ENCODE data around the gene FMR1. TPM values are rescaled to one million over a fixed set of nuclear protein-coding genes. Genes with fewer than 3 reads are reported as not detected.

FMR1 gene
- total and polyA plus RNA-seq, 2 donors (not counting 3 experiments of a cell fraction or from before 2014, with no cell fraction given): 8.8 to 36.4 TPM

DNA sequence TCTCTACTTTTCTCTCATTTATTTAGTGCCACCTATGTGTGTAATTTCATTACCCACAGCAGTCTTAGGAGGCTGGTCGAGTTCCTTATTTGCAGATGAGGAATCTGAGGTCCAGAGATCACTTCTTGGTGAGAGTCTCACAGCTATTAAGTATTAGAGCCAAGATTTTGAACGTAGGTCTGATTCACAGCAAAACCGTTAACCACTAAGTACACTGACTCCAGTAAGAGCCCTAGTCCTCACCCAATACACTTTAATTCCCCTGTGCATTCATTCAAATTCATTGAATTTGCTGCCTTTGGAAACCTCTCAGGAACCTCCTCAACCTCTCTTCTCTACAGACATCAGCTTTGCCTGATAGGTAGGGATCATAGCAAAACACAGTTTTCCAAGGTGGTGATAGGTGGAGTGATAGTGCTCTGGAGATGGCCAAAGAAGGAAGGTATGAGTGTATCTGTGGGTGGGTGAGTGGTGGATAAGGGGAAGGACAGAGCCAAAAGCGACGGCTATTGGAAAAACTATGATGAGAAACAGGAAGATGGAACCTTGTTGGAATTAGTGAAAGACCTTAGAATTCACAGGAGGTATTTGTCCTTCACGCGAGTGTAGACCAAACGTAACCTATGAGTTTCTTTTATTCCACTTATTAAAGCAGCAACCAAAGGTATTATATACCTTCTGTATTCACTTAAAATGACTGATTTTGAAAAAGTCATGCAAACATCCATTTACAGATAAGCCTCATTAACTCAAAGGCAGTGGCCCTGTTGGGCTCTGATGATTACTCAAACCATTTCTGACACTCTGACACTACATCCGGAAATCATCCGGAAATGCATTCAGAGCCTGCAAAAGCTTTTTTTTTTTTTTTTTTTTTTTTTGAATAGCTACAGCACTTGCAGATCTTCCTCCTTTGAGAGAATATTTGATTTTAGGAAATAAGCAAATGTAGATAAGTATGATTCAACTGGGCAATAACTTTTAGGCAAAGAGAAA lies 6.3 kb downstream of the FMR1 start:
- peak; percentile 20 for DNase-seq (ENCODE audit: low read depth, low spot score)
- intact Hi-C loops (cut with micrococcal nuclease): loop anchor here (10.0 kb wide), 1 partner anchor 1617 kb away; no protein-coding TSS in a partner anchor
- no peak overlapping the region for H3K4me2 ChIP-seq (ENCODE audit: insufficient read depth, low read length)
- H3K27ac ChIP-seq (ENCODE audit: insufficient read depth, low read depth, low read length): no peak overlapping the region
- peaks cover 22% of the 10 kb centered on the region for H3K4me1 ChIP-seq (ENCODE audit: control insufficient read depth, extremely low read depth, insufficient read depth, low read length)
- no TSS peak for BruUV-seq (replicated peaks)
- H3K9me1 ChIP-seq (replicated peaks; ENCODE audit: control insufficient read depth, extremely low read depth, insufficient read depth, low read length): no peaks in the 10 kb centered on the region
- no peaks in the 10 kb centered on the region for H3K36me3 ChIP-seq (ENCODE audit: control insufficient read depth in 2 of 2, extremely low read depth in 1 of 2, insufficient read depth in 2 of 2, low read length in 2 of 2)
- no peak for FAIRE-seq
- CTCF ChIA-PET: no interaction called here
- no peak overlapping the region for H2AFZ ChIP-seq (ENCODE audit: low read depth, low read length)
- H3K9ac ChIP-seq (replicated peaks; ENCODE audit: extremely low read depth, insufficient read depth, low read length): no peak overlapping the region
- no peaks in the 10 kb centered on the region for H3K27me3 ChIP-seq (ENCODE audit: control insufficient read depth in 2 of 2, insufficient read depth in 2 of 2, low read length in 2 of 2)
- H3K4me3 ChIP-seq (replicated peaks in 1 of 3; ENCODE audit: insufficient read depth in 1 of 3, low read depth in 1 of 3, low read length in 3 of 3): no peak overlapping the region
- dilution Hi-C loops (cut with MboI; ENCODE audit: extremely low pct_ligation_motif_present, low sequenced_read_pairs): no loop called here
- peaks cover 5% of the 10 kb centered on the region for H4K20me1 ChIP-seq (replicated peaks; ENCODE audit: control insufficient read depth, extremely low read depth, insufficient read depth, low read length)
- no peaks in the 10 kb centered on the region for H3K9me3 ChIP-seq (replicated peaks; ENCODE audit: control insufficient read depth, insufficient read depth, low read length)
- H3K79me2 ChIP-seq (ENCODE audit: control insufficient read depth, insufficient read depth, low read length): peaks cover 70% of the 10 kb centered on the region
- no peak for TF ChIP-seq FOS (IDR thresholded peaks at IDR 0.05; ENCODE audit: borderline replicate concordance, insufficient read depth, low read length)
- TF ChIP-seq GATA2 (IDR thresholded peaks at IDR 0.05; ENCODE audit: insufficient read depth, insufficient read length, low read depth, low read length): no peak
- TF ChIP-seq POLR2AphosphoS5 (IDR thresholded peaks at IDR 0.05; ENCODE audit: insufficient read depth, low read depth, low read length): no peak
- TF ChIP-seq MAX (IDR thresholded peaks at IDR 0.05; ENCODE audit: insufficient read depth, insufficient read length): no peak
- TF ChIP-seq, protein P1, sequence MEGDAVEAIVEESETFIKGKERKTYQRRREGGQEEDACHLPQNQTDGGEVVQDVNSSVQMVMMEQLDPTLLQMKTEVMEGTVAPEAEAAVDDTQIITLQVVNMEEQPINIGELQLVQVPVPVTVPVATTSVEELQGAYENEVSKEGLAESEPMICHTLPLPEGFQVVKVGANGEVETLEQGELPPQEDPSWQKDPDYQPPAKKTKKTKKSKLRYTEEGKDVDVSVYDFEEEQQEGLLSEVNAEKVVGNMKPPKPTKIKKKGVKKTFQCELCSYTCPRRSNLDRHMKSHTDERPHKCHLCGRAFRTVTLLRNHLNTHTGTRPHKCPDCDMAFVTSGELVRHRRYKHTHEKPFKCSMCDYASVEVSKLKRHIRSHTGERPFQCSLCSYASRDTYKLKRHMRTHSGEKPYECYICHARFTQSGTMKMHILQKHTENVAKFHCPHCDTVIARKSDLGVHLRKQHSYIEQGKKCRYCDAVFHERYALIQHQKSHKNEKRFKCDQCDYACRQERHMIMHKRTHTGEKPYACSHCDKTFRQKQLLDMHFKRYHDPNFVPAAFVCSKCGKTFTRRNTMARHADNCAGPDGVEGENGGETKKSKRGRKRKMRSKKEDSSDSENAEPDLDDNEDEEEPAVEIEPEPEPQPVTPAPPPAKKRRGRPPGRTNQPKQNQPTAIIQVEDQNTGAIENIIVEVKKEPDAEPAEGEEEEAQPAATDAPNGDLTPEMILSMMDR (IDR thresholded peaks at IDR 0.05; ENCODE audit: extremely low read depth in 1 of 2, insufficient read depth in 1 of 2, low read depth in 1 of 2, low read length in 2 of 2): no peak
- no peak for TF ChIP-seq JUN (IDR thresholded peaks at IDR 0.05; ENCODE audit: borderline replicate concordance, insufficient read depth, insufficient read length, low read depth)
- POLR2A ChIA-PET: no interaction called here
